GM11168 (cell line): ENCODE data around the gene AWAT2.

Experiments
- in situ Hi-C: fragments of 300-500 bp; cut with MboI; formaldehyde crosslinking; loops from one replicate; pipeline ENCODE4 v1.12.0; 2022; ENCODE audit warnings: low sequenced_read_pairs; ENCODE audit not compliant: unreplicated experiment

Gene AWAT2

GRCh38 chrX:70049925-70050324 lies at the start of gene AWAT2:
TSS of gene AWAT2 (minus strand) at chrX:70049938. CDS start at chrX:70049932, 6 bp downstream.
- in situ Hi-C loops = no loop called here

- in situ Hi-C loops = no loop called here
Observed at GRCh38 chrX:70096052-70096451, 46.3 kb upstream of the AWAT2 start.

GRCh38 chrX:70092247-70092646 lies 42.5 kb upstream of the AWAT2 start:
- in situ Hi-C loops = no loop called here

GRCh38 chrX:70089604-70090297 lies 40.0 kb upstream of the AWAT2 start:
- in situ Hi-C loops = no loop called here

GRCh38 chrX:70088751-70089150 lies 39.0 kb upstream of the AWAT2 start:
- in situ Hi-C loops = no loop called here

- in situ Hi-C loops = no loop called here
Observed at GRCh38 chrX:70087857-70088630, 38.3 kb upstream of the AWAT2 start.

GRCh38 chrX:70084592-70085240 lies 35.0 kb upstream of the AWAT2 start:
- in situ Hi-C loops = no loop called here

- in situ Hi-C loops = no loop called here
Observed at GRCh38 chrX:70082723-70083122, 33.0 kb upstream of the AWAT2 start.

- in situ Hi-C loops = no loop called here
Observed at GRCh38 chrX:70079870-70080269, 30.1 kb upstream of the AWAT2 start.

- in situ Hi-C loops = no loop called here
Observed at GRCh38 chrX:70079297-70079696, 29.6 kb upstream of the AWAT2 start.

- in situ Hi-C loops = no loop called here
Observed at GRCh38 chrX:70066646-70067045, 16.9 kb upstream of the AWAT2 start.

- in situ Hi-C loops = no loop called here
Observed at GRCh38 chrX:70062961-70063550, 13.3 kb upstream of the AWAT2 start.

- in situ Hi-C loops = no loop called here
Observed at GRCh38 chrX:70062076-70062475, 12.3 kb upstream of the AWAT2 start, which contains the start of gene OTUD6A. TSS of gene OTUD6A (plus strand) at chrX:70062457. CDS start at chrX:70062525, 68 bp downstream.

GRCh38 chrX:70054391-70054790 lies 4.7 kb upstream of the AWAT2 start:
- in situ Hi-C loops = no loop called here

- in situ Hi-C loops = no loop called here
Observed at GRCh38 chrX:70052895-70053615, 3.3 kb upstream of the AWAT2 start.

- in situ Hi-C loops = no loop called here
Observed at GRCh38 chrX:70049406-70049805, 332 bp downstream of the AWAT2 start.

GRCh38 chrX:70046978-70047377 lies 2.8 kb downstream of the AWAT2 start:
- in situ Hi-C loops = no loop called here

- in situ Hi-C loops = no loop called here
Observed at GRCh38 chrX:70044541-70045245, 5.0 kb downstream of the AWAT2 start.

- in situ Hi-C loops = no loop called here
Observed at GRCh38 chrX:70043685-70044084, 6.1 kb downstream of the AWAT2 start.
